Osteocyte (in vitro differentiated cells): ENCODE results near the gene RMC1. TPM values are rescaled to one million over a fixed set of nuclear protein-coding genes. Genes with fewer than 3 reads are reported as not detected.
"Not testable (repeated sequence)": the region's sequence is repeated elsewhere in the genome, so short reads cannot be mapped to it uniquely, and the experiment has no call there.

Source experiments
- DNase-seq: peaks from one replicate; pipeline ENCODE4 v3.0.0; 2021; ENCODE audit warnings: mixed read lengths; ENCODE audit not compliant: unreplicated experiment; ENCODE audit errors: extremely low spot score
- H3K27ac Mint-ChIP-seq: one replicate; pipeline ENCODE4 v1.8.0; 2021; ENCODE audit warnings: mild to moderate bottlenecking, mixed read lengths; ENCODE audit not compliant: unreplicated experiment
- H3K27me3 Mint-ChIP-seq: one replicate; pipeline ENCODE4 v1.8.0; 2021; ENCODE audit warnings: mixed read lengths; ENCODE audit not compliant: unreplicated experiment
- H3K36me3 Mint-ChIP-seq: one replicate; pipeline ENCODE4 v1.8.0; 2021; ENCODE audit warnings: mixed read lengths; ENCODE audit not compliant: unreplicated experiment
- H3K4me1 Mint-ChIP-seq: one replicate; pipeline ENCODE4 v1.8.0; 2021; ENCODE audit warnings: mixed read lengths; ENCODE audit not compliant: unreplicated experiment
- H3K4me3 Mint-ChIP-seq: one replicate; pipeline ENCODE4 v1.8.0; 2021; ENCODE audit warnings: mild to moderate bottlenecking, moderate library complexity, mixed read lengths; ENCODE audit not compliant: unreplicated experiment
- H3K9me3 Mint-ChIP-seq: one replicate; pipeline ENCODE4 v1.8.0; 2021; ENCODE audit warnings: mixed read lengths; ENCODE audit not compliant: unreplicated experiment
- CTCF ChIP-seq: fragments of 200-600 bp; sonication (generic); IDR thresholded peaks from 2 replicates; pipeline ENCODE4 v1.5.0; 2021; ENCODE audit warnings: antibody characterized with exemption, mild to moderate bottlenecking, moderate library complexity
- total RNA-seq: library from RNA; stranded (reverse); gene quantifications from 2 replicates; pipeline ENCODE4 v1.2.1, GENCODE V29; 2021

RMC1 gene
- total RNA-seq, 1 donor from 2014 or later = 25.5 TPM

- no peak for TF ChIP-seq CTCF
- DNase-seq = no peak
- Mint-ChIP-seq H3K4me1 (no peaks in the 10 kb centered on the region), H3K9me3 (no peaks in the 10 kb centered on the region), H3K27ac (no peak overlapping the region), H3K4me3 (no peak overlapping the region), H3K27me3 (no peaks in the 10 kb centered on the region), H3K36me3 (peaks cover 38% of the 10 kb centered on the region)
Measured at GRCh38 chr18:23550898-23551297, 47.6 kb downstream of the RMC1 start.

GRCh38 chr18:23551978-23552377 lies 48.7 kb downstream of the RMC1 start:
- Mint-ChIP-seq H3K27ac (no peak overlapping the region), H3K9me3 (no peaks in the 10 kb centered on the region), H3K36me3 (peaks cover 37% of the 10 kb centered on the region), H3K4me1 (no peaks in the 10 kb centered on the region), H3K4me3 (no peak overlapping the region), H3K27me3 (no peaks in the 10 kb centered on the region)
- no peak for DNase-seq
- no peak for TF ChIP-seq CTCF

- H3K4me3 Mint-ChIP-seq = no peak overlapping the region
- H3K27me3 Mint-ChIP-seq = no peaks in the 10 kb centered on the region
- H3K36me3 Mint-ChIP-seq = peaks cover 37% of the 10 kb centered on the region
- DNase-seq = no peak
- H3K27ac Mint-ChIP-seq = no peak overlapping the region
- H3K4me1 Mint-ChIP-seq = no peaks in the 10 kb centered on the region
- no peak for TF ChIP-seq CTCF
- H3K9me3 Mint-ChIP-seq = no peaks in the 10 kb centered on the region
Measured at GRCh38 chr18:23552505-23552904, 49.2 kb downstream of the RMC1 start.

- no peaks in the 10 kb centered on the region for H3K9me3 Mint-ChIP-seq
- no peaks in the 10 kb centered on the region for H3K27me3 Mint-ChIP-seq
- no peaks in the 10 kb centered on the region for H3K4me1 Mint-ChIP-seq
- no peak overlapping the region for H3K4me3 Mint-ChIP-seq
- TF ChIP-seq CTCF = no peak
- no peak overlapping the region for H3K27ac Mint-ChIP-seq
- H3K36me3 Mint-ChIP-seq = peaks cover 39% of the 10 kb centered on the region
- no peak for DNase-seq
Measured at GRCh38 chr18:23553887-23554286, 50.6 kb downstream of the RMC1 start.

GRCh38 chr18:23556145-23556780 lies 53.0 kb downstream of the RMC1 start:
- H3K9me3 Mint-ChIP-seq = no peaks in the 10 kb centered on the region
- no peaks in the 10 kb centered on the region for H3K27me3 Mint-ChIP-seq
- no peaks in the 10 kb centered on the region for H3K4me1 Mint-ChIP-seq
- H3K27ac Mint-ChIP-seq = no peak overlapping the region
- peaks cover 41% of the 10 kb centered on the region for H3K36me3 Mint-ChIP-seq
- TF ChIP-seq CTCF = no peak
- DNase-seq = no peak
- no peak overlapping the region for H3K4me3 Mint-ChIP-seq

GRCh38 chr18:23557511-23557910 lies 54.2 kb downstream of the RMC1 start:
- H3K4me3 Mint-ChIP-seq, H3K27me3 Mint-ChIP-seq, H3K27ac Mint-ChIP-seq, H3K9me3 Mint-ChIP-seq, DNase-seq, H3K4me1 Mint-ChIP-seq: not testable (repeated sequence)
- H3K36me3 Mint-ChIP-seq = peaks cover 37% of the 10 kb centered on the region
